HepG2 (cell line): ENCODE results near the gene EFEMP2. TPM values are rescaled to one million over a fixed set of nuclear protein-coding genes. Genes with fewer than 3 reads are reported as not detected.

ENCODE experiments used
- CCDC6 ChIP-seq: sonication (generic); formaldehyde crosslinking; IDR thresholded peaks from 2 replicates; pipeline ENCODE4 v1.8.1; 2022; ENCODE audit warnings: mild to moderate bottlenecking, missing genetic modification reagents, moderate library complexity
- FOXJ3 ChIP-seq: sonication (generic); formaldehyde crosslinking; IDR thresholded peaks from 2 replicates; pipeline ENCODE4 v1.4.0; 2020; ENCODE audit warnings: missing genetic modification reagents, mild to moderate bottlenecking, borderline replicate concordance
- FOXP4 ChIP-seq: sonication (generic); formaldehyde crosslinking; IDR thresholded peaks from 2 replicates; pipeline ENCODE4 v1.4.0; 2020; ENCODE audit warnings: missing genetic modification reagents
- HDAC2 ChIP-seq: sonication (generic); formaldehyde crosslinking; IDR thresholded peaks from 2 replicates; pipeline ENCODE4 v1.4.0; 2020; ENCODE audit warnings: missing genetic modification reagents
- KDM1A ChIP-seq: IDR thresholded peaks from 2 replicates; pipeline ENCODE4 v1.6.1; 2016; ENCODE audit warnings: missing compliant biosample characterization
- NAIF1 ChIP-seq: sonication (generic); formaldehyde crosslinking; IDR thresholded peaks from 2 replicates; pipeline ENCODE4 v1.5.0; 2020; ENCODE audit warnings: mild to moderate bottlenecking, missing genetic modification reagents, borderline replicate concordance
- PHF21A ChIP-seq: sonication (generic); formaldehyde crosslinking; IDR thresholded peaks from 2 replicates; pipeline ENCODE4 v1.5.0; 2020; ENCODE audit warnings: mild to moderate bottlenecking, missing genetic modification reagents
- PITX1 ChIP-seq: sonication (generic); formaldehyde crosslinking; IDR thresholded peaks from 2 replicates; pipeline ENCODE4 v1.5.1; 2020; ENCODE audit warnings: mild to moderate bottlenecking, missing genetic modification reagents
- POLR2AphosphoS5 ChIP-seq: IDR thresholded peaks from 2 replicates; pipeline ENCODE4 v1.6.1; 2012; ENCODE audit warnings: low read depth, low read length
- TBX2 ChIP-seq: sonication (generic); formaldehyde crosslinking; IDR thresholded peaks from 2 replicates; pipeline ENCODE4 v1.5.0; 2020; ENCODE audit warnings: missing genetic modification reagents, mild to moderate bottlenecking, borderline replicate concordance
- TMF1 ChIP-seq: sonication (generic); formaldehyde crosslinking; IDR thresholded peaks from 2 replicates; pipeline ENCODE4 v1.8.1; 2022; ENCODE audit warnings: low read depth, missing genetic modification reagents
- ZFP91 ChIP-seq: sonication (generic); formaldehyde crosslinking; IDR thresholded peaks from 2 replicates; pipeline ENCODE4 v1.9.0; 2022; ENCODE audit warnings: missing genetic modification reagents, mild to moderate bottlenecking, borderline replicate concordance
- ZFY ChIP-seq: sonication (generic); formaldehyde crosslinking; IDR thresholded peaks from 2 replicates; pipeline ENCODE4 v1.4.0; 2020; ENCODE audit warnings: missing genetic modification reagents
- ZGPAT ChIP-seq: IDR thresholded peaks from 2 replicates; pipeline ENCODE4 v1.6.1; 2016; ENCODE audit warnings: mild to moderate bottlenecking
- ZNF232 ChIP-seq: sonication (generic); formaldehyde crosslinking; IDR thresholded peaks from 2 replicates; pipeline ENCODE4 v1.4.0; 2020; ENCODE audit warnings: missing genetic modification reagents, borderline replicate concordance
- ZNF337 ChIP-seq: sonication (generic); formaldehyde crosslinking; IDR thresholded peaks from 2 replicates; pipeline ENCODE4 v1.5.1; 2020; ENCODE audit warnings: missing genetic modification reagents, low read depth, mild to moderate bottlenecking, borderline replicate concordance
- ZNF350 ChIP-seq: sonication (generic); formaldehyde crosslinking; IDR thresholded peaks from 2 replicates; pipeline ENCODE4 v1.4.0; 2020; ENCODE audit warnings: mild to moderate bottlenecking, low read depth, missing genetic modification reagents, borderline replicate concordance
- ZSCAN21 ChIP-seq: sonication (generic); formaldehyde crosslinking; IDR thresholded peaks from 2 replicates; pipeline ENCODE4 v1.8.0; 2022; ENCODE audit warnings: mild to moderate bottlenecking, missing genetic modification reagents, moderate library complexity, borderline replicate concordance
- ZZZ3 ChIP-seq: sonication (generic); formaldehyde crosslinking; IDR thresholded peaks from 2 replicates; pipeline ENCODE4 v1.4.0; 2020; ENCODE audit warnings: missing genetic modification reagents, mild to moderate bottlenecking, borderline replicate concordance
- polyA plus RNA-seq, 8 experiments: library from polyadenylated mRNA; depleted of rRNA in 3 of 8; stranded (reverse) in 7 of 8; unstranded in 1 of 8; fragments of >200 nt; fragmentation: Illumina TruSeq in 4 of 8; extraction: Trizol in 4 of 8; gene quantifications; 2 replicates each; pipeline versions ENCODE4 v1.2.1 to v1.2.3, GENCODE V29; 2011 to 2016; ENCODE audit warnings: low read depth in 4 of 8, missing spikeins in 1 of 8, mixed read lengths in 1 of 8; ENCODE audit not compliant: insufficient read depth in 1 of 8
- total RNA-seq, 5 experiments: library from RNA; depleted of rRNA; stranded (reverse); fragments of >200 nt; fragmentation: Illumina TruSeq; extraction: Trizol; gene quantifications; 2 replicates each; pipeline ENCODE4 v1.2.3, GENCODE V29; 2016; ENCODE audit warnings: low read depth in 1 of 5
- TF ChIP-seq, protein P1 (sequence below): sonication (generic); IDR thresholded peaks from 2 replicates; pipeline ENCODE4 v1.6.1; 2016; ENCODE audit warnings: low read depth, borderline replicate concordance

The EFEMP2 gene
- total and polyA plus RNA-seq, 2 of the 13 experiments (the other 11 are each of a cell fraction or from before 2014, with no cell fraction given), result 7.4 to 29.7 TPM

DNA sequence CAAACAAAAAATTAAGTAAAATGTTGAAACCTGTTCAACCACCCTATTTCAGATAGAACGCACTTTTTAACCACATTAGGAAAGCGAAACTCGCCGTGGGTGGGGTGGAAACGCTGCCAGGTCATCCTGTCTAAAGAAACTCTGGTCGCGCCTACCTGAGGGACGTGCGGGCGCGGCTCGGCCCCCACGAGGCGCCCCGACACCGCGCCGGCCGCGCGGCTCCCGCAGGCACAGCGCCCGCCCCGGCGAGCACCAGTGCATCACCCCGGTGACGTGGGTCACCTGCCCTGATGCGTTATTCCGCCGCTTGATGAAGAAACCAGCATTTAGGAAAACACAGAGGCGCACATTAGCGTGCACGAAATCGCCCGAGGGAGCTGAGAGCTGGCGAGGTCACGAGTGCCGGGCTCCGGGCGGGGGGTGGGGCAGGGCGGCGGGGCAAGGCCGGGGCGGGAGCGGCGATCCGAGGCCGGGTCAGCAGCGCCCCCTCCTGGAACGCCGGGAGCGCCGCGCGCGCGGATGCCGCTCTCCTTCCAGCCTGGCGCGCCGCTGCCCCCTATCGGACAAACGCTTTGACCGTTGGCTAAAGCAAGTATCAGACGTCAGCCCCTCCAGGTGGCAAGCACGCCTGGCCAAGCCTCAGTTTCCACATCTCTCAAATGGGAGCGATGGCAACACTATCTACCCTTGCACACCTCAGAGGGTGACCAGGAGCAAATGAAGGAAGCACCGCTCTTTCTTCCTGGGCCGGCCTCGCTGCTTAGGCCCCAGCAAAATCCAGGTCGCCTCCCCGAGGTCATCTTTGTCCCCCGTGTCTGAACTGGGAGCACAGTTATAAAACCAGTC is 54.5 kb downstream of the EFEMP2 start (continued):
- TF ChIP-seq ZNF232 (CRISPR knock-in tag) (0 out of 2 replicates have a peak, but pooled peaks have one; percentile 31), NAIF1 (CRISPR knock-in tag) (no peak), ZNF337 (CRISPR knock-in tag) (0 out of 2 replicates have a peak, but pooled peaks have one; percentile 46), ZFP91 (peak; percentile 78), ZFY (peak; percentile 52), HDAC2 (CRISPR knock-in tag) (peak; percentile 21; the same call in 1 of the 2 replicates), FOXJ3 (0 out of 2 replicates have a peak, but pooled peaks have one; percentile 25), POLR2AphosphoS5 (peak; percentile 43), PITX1 (CRISPR knock-in tag) (0 out of 2 replicates have a peak, but pooled peaks have one; percentile 36), ZSCAN21 (0 out of 2 replicates have a peak, but pooled peaks have one; percentile 17), TBX2 (CRISPR knock-in tag) (0 out of 2 replicates have a peak, but pooled peaks have one; percentile 37), TMF1 (CRISPR knock-in tag) (peak; percentile 64; the same call in 1 of the 2 replicates), ZNF350 (CRISPR knock-in tag) (0 out of 2 replicates have a peak, but pooled peaks have one; percentile 33), ZGPAT (CRISPR knock-in tag) (peak; percentile 46; the same call in 1 of the 2 replicates), FOXP4 (peak; percentile 33; the same call in 1 of the 2 replicates), ZZZ3 (no peak), CCDC6 (0 out of 2 replicates have a peak, but pooled peaks have one; percentile 16), KDM1A (CRISPR knock-in tag) (peak; percentile 96), PHF21A (CRISPR knock-in tag) (peak; percentile 32; the same call in 1 of the 2 replicates)
- TF ChIP-seq, protein P1, sequence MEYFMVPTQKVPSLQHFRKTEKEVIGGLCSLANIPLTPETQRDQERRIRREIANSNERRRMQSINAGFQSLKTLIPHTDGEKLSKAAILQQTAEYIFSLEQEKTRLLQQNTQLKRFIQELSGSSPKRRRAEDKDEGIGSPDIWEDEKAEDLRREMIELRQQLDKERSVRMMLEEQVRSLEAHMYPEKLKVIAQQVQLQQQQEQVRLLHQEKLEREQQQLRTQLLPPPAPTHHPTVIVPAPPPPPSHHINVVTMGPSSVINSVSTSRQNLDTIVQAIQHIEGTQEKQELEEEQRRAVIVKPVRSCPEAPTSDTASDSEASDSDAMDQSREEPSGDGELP, result peak; percentile 51; the same call in 1 of the 2 replicates
